Measurements from ENCODE around the gene SYMPK.

Gene SYMPK

DNA sequence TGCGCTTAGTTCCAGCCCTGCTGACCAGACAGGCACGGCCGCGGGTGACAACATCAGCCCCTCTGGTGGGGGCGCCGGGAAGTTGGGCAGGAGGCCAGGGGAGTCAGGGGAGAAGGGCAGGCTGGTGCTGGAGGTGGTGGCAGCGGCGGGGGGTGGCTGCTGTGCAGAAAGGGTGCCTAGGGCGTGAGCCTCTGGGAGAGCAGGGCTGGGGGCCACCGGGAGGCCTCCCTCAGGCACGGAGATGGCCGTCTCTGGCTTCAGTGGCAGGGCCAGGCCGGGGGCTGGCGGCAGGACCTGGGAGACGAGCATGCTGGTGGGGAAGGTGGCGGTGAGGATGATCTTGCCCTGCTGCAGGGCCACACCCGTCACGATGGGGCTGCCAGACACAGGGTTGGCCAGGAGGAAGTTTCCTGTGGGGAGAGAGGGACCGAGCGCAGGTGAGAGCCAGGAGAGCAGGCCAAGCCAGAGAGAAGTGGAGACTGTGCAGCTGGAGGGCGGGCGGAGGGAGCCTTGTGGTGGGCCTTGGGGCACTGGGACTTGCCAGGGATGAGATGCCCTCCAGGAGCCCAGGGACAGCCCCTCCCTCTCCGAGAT is 97.1 kb downstream of the SYMPK start:
- H3K9me3 ChIP-seq (ENCODE audit: insufficient read depth, low read length) = no peaks in the 10 kb centered on the region
- no peak overlapping the region for H3K9ac ChIP-seq (ENCODE audit: low read length)
- TF ChIP-seq EZH2phosphoT487 (IDR thresholded peaks at IDR 0.05; ENCODE audit: low read depth) = no peak
- no peak for TF ChIP-seq CTCF (IDR thresholded peaks at IDR 0.05; ENCODE audit: low read depth, low read length)
- peaks cover 4% of the 10 kb centered on the region; the same call in 1 of the 2 replicates for H3K4me1 ChIP-seq (ENCODE audit: low read length)
- no peaks in the 10 kb centered on the region for H3K79me2 ChIP-seq (ENCODE audit: low read length)
- no peak overlapping the region for H3K4me3 ChIP-seq (ENCODE audit: low read length)
- H3K27me3 ChIP-seq (ENCODE audit: low read depth, low read length) = no peaks in the 10 kb centered on the region
- H3K27ac ChIP-seq (ENCODE audit: low read length) = no peak overlapping the region
- H2AFZ ChIP-seq (ENCODE audit: low read depth, low read length) = no peak overlapping the region
- no peak overlapping the region for H3K4me2 ChIP-seq (ENCODE audit: low read length)
- no peaks in the 10 kb centered on the region for H4K20me1 ChIP-seq (ENCODE audit: insufficient read depth, low read length)
- no peaks in the 10 kb centered on the region for H3K36me3 ChIP-seq (replicated peaks; ENCODE audit: low read depth, low read length)
